GOT3 (cell line): Measurements from ENCODE around the gene NFATC2.

Experiments
- DNase-seq: peaks from one replicate; lab custom pipeline; 2025; ENCODE audit warnings: mixed read lengths; lab: John Stamatoyannopoulos, UW

Gene NFATC2

DNA sequence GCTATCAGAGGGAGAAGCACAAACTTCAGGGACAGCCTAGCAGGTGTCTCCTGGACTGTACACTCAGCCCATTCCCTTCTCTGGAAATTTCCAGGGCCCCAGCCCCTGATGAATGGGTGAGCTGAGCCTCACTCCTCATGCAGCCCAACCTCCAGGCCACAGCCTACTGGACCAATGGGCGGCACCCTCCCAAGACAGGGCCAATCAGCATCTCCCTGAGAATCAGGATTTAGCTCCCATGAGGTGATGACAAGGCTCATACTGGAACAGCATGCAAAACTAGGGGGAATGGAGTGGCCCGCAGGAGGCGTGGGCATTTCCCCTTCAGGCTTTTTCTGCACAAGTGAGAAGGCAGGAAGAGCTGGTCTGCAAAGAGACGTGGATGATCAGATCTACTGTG, 29.0 kb downstream of the NFATC2 start:
- DNase-seq, result no peak

- no peak for DNase-seq
These were observed 29.9 kb downstream of the NFATC2 start for GRCh38 chr20:51512645-51513044.

DNA sequence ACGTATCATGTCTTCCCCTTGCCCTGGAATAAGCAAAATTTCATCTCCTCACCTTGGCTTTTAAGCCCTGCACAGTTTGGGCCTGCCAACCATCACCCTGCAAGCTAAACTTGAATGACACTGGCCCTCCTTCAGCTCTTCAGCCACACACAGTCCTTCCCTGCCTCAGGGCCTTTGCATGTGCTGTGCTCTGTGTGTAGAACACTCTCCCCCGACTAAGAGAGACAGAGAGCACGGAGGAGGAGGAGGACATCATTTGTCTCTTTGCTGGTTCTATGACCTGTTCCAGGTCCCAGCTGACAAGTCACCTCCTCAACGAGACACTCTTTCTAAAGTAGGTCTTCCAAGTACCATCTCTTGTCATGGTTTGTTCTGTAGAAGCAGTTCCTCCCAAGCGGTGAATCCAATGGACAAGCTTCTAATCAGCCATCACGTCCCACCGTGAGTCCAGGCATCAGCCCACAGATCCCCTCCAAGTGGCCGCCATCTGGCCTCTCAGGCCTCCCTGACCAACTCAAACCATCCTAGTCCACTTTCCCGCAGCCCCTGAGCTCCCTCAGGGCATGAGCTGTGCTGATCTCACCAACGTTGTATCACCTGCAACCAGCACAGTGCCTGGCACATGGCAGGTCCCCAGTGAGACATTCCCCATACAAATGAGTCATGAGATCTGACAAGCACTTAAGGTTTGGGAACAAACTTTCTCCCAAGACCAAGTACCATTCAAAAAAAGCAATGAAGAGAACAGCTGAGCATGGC, 30.5 kb downstream of the NFATC2 start:
- no peak for DNase-seq

DNA sequence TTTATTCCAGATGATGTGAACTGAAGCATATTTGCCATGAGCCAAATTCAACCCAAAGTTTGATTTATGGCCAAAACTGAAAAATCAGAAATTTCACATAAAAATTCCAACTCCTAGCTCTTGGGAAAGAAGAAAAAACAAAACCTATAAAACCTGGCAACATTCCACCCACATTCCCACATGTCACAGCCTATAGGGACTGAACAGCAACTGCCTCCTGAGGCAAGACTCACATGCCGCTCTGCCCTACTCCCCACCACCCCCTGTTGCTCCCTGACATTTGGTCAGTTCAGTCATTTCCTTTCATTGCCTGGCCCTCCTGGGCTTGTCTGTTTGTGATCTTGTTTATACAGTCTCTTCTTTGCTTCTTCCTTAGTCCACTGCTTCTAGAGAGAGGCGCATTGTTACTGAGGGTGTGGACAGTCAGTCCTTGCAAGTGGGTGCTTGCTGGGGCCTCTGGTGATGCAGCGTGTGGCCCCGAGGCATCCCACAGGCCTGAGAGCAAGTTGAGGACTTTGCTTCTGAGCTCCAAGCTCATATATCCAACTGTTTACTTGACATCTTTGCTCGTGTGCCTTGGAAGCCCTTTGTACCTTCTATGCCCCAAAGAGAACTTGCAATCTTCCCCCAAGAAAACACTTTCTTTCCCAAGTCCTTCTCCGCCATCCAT, 31.4 kb downstream of the NFATC2 start:
- no peak for DNase-seq

GRCh38 chr20:51510169-51510568, 32.4 kb downstream of the NFATC2 start:
- DNase-seq, result no peak

DNA sequence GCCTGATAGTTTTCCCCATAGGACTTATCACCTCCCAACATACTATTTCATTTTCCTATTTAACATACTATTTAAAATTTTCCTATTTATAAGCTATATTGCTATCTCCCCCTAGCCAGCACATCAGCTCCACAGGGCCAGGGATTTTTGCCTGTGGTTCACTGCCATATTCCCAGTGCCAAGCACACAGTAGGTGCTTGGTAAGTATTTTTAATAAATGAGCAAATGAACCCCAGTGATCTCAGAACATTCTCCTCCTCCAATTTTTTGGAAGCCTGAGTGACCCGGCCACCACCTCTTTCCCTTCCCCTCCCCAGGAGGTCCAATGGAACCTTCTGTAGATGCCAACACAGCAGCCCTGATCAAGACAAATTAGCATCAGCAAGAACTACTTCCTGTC, 33.3 kb downstream of the NFATC2 start:
- no peak for DNase-seq

DNA sequence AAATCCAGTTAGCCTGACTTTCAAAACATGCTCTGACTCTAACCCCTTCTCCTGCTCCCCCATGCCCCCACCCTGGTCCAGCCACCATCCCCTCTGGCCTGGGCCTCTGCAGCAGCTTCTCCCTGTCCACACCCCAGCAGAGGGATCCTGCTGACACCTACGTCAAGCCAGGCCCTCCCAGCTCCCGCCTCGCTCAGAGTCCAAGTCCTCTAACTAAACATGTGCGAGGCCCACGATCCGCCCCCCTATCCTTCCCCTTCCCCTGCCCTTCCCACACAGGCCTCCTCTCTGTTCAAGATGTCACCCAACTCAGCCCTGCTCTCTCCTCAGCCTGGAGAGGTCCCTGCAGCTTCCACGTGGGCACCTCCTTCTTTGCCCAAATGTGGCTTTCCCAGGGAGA, 33.7 kb downstream of the NFATC2 start:
- no peak for DNase-seq

GRCh38 chr20:51508158-51508557, 34.4 kb downstream of the NFATC2 start:
- no peak for DNase-seq

- DNase-seq, result no peak
These were observed 35.1 kb downstream of the NFATC2 start for GRCh38 chr20:51507216-51508036.

DNA sequence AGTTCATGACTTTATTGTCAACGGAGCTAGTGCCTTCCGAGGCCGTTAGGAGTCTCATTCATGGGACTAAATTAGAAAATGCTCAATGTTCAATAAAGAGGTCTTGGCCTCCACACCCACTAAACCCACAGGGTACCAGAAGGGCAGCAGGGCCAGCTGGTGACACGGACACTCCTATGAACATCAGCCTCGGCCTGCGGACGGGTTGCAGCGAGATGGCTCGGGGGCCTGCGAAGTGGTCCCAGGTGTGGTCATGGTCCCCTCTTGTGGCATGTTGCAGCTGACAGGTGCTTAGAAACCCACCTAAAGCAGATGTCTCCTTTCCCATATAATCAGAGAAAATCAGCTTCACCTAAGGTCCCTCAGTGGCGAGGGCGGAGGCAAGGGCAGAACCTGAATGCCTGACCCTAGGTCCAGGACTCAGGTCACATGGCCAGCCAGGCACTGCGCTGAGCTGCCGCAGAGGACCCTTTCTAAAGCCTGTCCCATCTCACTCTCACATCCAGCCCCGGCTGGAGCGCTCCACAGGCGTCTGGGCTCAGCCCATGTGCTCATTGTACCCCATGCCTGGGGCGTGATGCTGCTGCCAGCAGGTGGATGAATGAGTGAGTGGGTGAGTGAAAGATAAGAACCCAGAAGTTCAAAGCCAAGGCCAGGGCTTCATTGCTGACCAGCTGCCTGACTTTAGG, 35.8 kb downstream of the NFATC2 start:
- no peak for DNase-seq

DNA sequence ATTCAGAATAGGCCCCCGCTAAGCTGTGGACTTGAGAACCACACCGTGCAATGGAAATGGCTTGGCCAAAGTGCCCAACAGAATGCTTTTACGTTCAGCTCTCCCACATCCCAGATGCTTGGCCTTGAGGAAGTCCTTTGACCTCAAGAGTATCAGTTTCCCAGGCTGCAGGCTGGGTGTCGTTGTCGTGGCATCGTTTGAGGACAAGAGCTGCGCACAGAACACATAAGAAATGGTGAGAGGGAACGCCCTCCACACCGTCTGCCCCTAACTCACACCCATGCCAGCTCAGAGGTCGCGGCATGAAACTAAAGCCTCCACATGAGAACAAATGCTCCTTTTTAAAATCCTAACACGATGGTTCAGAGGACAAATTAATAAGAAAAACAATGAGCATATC, 37.0 kb downstream of the NFATC2 start:
- DNase-seq, result no peak

DNA sequence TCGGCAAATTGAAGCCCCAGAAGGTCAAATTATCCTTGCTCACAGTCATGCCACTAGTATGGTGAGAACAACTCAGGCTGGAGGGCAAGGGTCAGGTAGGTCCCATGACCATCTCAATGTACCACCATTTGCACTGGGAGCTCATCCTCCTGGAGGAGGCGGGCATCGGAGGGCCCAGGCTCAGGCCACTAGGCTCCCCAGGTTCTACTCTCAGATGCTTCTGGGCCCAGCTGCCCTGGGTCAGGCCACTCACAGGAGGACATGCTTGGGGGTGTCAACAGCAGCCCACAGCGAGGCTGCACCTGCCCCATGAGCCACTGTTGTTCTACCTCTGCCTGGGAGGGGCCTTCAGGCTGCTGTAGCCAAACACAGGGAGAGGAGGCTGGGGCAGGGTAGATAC, 39.1 kb downstream of the NFATC2 start:
- no peak for DNase-seq

DNA sequence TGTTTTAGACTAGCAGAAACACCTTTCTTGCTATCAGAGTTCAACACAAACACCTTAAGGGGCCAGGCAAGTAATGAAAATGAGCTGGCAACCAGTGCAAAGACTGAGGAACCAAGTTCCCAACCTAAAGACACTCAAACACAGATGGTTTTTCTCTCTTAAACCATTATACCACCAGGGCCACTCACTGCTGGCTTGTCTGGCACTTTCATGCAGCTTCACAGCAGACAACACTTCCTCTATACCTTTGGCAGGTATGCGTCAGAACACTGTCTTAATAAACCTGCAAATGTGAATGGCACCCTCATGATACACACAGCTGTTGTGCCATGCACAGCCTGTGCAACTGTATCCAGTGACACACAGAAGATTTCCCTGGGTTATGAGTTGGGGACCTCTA, 41.6 kb downstream of the NFATC2 start:
- DNase-seq, result no peak

DNA sequence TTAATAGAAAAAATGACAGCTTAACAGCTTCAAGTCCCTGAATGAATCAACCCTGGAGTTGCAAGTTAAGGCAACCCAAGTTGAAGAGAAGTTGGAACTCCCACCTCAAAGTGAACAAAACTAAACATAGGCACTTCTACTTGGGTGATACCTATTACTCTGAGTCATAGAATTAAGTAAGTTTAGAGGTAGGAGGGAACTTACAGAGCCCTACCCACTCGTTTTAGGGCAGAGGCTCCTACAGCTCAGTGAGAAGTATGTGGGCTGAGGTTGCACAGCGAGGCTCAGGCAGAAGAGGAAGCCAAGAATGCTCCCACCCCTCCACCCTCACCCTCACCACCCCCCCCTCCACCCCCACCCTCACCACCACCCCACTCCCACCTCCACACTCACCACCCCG, 42.2 kb downstream of the NFATC2 start:
- DNase-seq, result no peak

- DNase-seq, result no peak
These were observed 43.6 kb downstream of the NFATC2 start for GRCh38 chr20:51498765-51499540.

DNA sequence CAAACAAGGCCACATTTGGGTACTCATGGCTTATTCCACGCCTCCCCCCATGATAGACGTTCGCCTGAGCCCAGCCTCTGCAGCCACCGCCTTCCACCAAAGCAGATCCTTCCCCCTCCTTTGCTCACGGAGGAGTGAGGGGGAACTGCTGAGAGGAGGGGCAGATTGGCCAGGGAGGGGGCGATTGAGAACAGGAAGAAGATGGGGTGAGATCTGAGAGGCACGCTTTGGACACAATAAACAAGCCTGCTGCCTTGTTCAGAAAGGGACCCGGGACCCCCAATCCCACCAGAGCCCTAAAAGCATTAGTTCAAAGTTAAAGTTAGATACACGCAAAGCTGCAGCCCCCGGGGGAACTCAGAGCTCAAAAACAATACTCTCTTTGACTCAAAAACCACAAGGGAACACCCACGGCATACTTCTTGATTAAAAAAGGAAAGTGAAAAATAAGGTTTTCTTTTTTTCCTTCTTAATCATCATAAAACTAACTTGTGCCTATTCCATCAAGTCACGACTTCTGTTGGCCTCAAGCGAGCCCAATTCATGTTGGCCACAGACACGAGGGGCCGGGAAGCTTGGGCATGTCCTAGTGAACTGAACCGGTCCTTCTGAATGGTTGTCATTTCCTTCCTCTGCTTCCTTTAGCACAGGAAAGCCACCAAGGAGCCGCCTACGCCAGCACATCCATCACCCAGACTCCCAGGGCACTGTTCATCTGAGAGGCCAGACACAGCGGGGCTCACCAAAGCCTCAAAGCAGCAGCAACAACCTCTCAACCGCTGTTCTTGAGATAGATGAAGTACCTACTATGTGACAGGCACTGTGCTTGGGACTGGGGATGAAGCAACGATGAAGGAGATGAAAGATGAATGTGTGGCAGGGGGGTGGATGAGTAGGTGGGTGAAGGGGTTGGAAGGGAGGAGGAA, 44.7 kb downstream of the NFATC2 start:
- no peak for DNase-seq

DNA sequence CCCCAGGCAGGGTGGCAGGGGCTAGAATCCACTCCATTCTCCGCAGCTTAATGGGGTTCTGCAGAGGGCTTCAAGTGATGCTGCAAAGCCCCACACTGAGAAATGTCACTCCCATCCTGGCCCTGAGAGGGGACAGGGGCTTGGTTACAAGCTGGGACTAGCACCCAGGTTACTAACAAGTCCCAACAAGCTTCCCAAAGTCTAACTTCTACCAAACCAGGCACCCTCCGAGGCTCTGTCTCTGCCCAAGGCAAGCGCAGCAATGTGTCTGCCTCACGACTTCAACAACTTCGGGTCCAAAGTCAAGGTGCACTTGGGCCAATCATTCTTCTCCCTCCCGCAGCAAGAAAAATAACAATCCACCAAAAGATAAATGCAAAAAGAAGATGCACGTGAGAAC, 45.6 kb downstream of the NFATC2 start:
- DNase-seq, result no peak

DNA sequence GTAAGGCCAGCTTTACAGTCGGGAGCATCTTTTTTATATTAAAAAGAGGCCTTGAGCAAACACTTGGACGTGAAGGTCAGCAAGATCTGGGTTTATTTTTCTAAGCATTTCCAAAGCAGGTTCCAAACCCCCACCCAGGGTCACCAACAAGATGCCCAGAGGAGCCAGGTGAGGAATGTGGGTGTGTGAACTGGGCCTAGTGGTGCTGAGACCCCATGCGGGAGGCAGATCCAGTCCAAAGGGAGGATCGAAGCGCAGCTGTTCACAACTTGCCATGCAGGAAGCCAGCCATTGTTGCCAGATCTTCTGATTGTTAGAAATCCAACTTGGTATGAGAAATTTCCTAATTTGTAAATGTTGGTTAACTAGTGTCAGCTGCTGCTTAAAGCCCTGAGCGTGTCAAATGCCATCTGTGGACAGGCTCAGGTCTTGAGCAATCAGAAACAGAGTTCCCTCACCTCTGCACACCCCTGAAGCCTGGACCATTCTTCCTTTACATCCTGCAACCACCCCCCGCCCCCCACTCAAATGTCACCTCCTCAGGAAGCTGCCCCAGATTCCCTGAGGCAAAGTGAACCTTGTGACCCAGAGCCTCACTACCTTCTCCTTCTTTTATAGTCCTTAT, 46.5 kb downstream of the NFATC2 start:
- DNase-seq, result no peak

DNA sequence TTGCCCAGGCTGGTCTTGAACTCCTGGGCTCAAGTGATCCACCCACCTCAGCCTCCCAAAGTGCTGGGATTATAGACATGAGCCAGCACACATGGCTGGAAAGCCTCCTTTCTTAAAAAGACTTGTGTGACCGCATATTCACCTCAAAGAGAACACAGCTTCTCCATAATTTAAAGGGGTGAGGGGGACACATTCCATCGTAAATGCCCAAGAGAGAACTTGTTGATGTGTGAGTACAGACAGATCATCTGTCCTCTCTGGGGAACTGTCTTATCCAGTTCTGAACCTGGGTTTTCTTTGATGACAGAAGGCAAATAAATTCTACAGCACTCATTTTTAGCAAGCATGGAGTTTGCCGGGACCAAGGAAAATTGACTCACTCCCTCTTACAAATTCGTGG, 47.2 kb downstream of the NFATC2 start:
- no peak for DNase-seq
